ENCODE results near the gene C1orf53.

DNA sequence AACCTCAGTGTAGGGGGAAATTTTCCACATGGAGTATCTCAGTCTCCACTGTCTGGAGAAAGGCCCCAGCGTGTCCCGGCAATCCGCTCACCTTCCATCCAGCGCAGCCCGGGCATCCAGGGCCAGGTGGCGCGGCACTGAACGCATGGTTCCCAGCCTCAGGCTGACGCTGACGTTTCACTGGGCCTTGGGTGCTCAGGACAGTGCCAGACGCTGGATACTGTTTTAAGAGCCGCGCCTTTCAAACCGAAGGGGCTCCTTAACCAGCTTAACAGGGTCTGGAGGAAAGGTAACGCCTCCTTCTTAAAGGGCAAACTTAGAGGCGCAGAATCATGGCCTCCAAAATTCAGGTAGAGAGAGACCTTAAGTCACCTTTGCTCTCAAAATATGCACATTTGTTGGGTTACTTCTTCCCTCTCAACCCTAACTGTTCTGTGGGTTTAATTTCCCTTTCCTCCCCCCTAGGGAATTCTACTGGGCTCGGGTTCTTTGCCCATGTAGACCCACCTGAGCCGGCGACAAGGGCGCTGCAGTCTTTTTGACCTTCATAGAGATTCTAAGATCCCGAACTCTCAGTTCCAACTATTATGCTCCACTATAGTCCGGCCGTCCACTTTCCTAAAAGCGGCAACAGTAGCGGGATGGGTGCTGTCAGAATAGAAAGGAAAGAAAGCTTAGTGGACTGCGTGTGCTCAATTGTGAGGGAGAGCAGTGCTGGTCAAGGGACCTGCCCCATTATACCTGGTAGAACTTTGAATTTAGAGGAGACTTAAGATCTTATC, 11.3 kb downstream of the C1orf53 start:
- TF ChIP-seq CTCF (IDR thresholded peaks at IDR 0.05) (no peak), POLR2A (IDR thresholded peaks at IDR 0.05) (no peak)

Data from adrenal gland (tissue), 5 donors.